ENCODE results near the gene MATK.

Gene MATK

DNA sequence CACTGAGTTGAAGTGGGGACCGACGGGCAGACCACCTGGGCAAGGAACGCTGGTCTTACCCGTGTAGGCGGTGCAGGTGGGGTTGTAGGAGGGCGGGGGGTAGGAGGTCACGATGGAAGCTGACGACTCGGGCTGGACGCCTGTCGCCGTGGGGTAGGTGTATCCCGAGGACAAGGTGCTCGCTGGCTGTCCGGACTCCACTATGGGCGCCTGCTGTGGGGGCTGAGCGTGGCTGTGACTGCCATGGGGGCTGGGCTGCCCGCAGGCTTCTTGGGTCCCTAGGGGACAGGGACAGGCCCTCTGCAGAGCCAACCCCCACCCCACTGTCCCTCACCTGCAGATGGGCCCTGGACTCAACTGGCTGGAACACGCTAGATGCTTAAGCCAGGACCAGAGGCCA is 45.4 kb upstream of the MATK start:
- CTCF ChIA-PET, result no interaction called here

DNA sequence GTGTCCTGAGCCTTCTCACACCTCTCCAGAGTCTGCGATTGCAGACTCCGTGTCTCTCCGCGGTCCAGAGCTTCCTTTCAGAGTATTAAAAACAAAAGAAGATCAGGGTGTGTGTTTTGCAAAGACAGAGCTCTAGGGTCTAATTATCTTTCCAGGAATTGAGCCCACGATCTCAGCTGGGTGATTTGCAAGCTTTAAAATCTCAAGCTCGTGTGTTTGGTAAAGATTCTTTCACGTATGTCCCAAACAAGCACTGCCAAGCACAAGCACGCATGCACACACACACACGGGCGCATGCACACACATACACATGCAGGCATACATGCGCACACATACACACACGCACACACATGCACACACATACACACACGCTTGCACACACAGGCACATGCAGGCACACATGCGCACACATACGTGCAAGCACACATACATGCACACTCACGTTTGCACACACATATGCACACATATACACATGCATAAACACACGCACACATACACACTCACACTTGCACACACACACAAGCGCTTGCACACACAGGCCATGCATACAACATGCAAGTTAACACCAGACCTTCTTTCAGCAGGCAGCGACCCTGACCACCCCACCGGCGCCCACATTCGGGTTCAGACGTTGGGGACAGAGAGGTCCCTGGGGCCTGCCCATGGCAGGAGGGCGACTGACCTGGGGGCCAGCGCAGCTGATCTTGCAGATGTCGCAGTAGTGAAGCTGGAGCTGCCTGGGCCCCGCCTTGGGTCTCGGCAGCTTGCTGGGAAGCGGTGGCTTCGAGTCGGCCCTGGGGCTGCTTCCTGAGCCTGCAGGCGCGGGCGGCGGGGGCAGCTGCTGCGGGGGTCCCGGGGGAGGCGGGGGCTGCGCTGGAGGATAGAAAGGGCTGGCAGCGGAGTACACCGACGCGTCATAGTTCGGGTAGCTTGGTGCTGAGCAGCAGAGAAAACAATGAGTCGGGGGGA is 44.7 kb upstream of the MATK start:
- no peak for DNase-seq (ENCODE audit: extremely low spot score)
- POLR2A ChIA-PET, result no interaction called here
- TF ChIP-seq, protein P1, sequence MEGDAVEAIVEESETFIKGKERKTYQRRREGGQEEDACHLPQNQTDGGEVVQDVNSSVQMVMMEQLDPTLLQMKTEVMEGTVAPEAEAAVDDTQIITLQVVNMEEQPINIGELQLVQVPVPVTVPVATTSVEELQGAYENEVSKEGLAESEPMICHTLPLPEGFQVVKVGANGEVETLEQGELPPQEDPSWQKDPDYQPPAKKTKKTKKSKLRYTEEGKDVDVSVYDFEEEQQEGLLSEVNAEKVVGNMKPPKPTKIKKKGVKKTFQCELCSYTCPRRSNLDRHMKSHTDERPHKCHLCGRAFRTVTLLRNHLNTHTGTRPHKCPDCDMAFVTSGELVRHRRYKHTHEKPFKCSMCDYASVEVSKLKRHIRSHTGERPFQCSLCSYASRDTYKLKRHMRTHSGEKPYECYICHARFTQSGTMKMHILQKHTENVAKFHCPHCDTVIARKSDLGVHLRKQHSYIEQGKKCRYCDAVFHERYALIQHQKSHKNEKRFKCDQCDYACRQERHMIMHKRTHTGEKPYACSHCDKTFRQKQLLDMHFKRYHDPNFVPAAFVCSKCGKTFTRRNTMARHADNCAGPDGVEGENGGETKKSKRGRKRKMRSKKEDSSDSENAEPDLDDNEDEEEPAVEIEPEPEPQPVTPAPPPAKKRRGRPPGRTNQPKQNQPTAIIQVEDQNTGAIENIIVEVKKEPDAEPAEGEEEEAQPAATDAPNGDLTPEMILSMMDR (IDR thresholded peaks at IDR 0.05; ENCODE audit: control extremely low read depth, extremely low read depth, low read depth, missing control alignments), result no peak
- CTCF ChIA-PET, result interaction anchor here (1.0 to 1.7 kb wide), 3 partner anchors 9 to 244 kb away, joined by 4 to 11 read pairs (median 5); no protein-coding TSS in a partner anchor

More for the DNA sequence above, 45.4 kb upstream of the MATK start:
- POLR2A ChIA-PET, result no interaction called here
- DNase-seq (ENCODE audit: extremely low spot score), result no peak
- TF ChIP-seq, protein P1 (IDR thresholded peaks at IDR 0.05; ENCODE audit: control extremely low read depth, extremely low read depth, low read depth, missing control alignments), result no peak

DNA sequence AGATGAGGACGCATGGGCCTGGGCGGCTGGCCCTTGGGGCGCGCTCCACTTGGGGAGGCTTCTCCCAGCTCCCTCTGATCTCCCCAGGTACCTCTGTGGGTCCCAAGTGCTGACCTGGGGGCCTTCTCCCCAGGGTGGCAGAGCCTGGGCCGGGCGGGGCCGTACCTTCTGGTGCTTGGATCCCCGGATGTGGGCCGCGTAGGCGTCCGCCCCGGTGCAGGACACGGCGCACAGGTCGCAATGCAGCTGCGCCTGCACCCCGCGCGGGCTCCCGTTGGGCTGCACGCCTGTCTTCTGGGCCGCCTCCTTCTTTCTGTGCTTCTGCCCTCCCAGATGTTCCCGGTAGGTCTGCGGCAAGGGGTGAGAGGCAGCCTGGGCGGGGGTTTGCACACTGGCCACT is 41.1 kb upstream of the MATK start:
- ChIA-PET POLR2A (no interaction called here), CTCF (interaction anchor here (2.3 kb wide), 1 partner anchor 9 kb away, joined by 8 read pairs; no protein-coding TSS in a partner anchor)
- no peak for DNase-seq (ENCODE audit: extremely low spot score)
- TF ChIP-seq, protein P1 (IDR thresholded peaks at IDR 0.05; ENCODE audit: control extremely low read depth, extremely low read depth, low read depth, missing control alignments), result no peak

DNA sequence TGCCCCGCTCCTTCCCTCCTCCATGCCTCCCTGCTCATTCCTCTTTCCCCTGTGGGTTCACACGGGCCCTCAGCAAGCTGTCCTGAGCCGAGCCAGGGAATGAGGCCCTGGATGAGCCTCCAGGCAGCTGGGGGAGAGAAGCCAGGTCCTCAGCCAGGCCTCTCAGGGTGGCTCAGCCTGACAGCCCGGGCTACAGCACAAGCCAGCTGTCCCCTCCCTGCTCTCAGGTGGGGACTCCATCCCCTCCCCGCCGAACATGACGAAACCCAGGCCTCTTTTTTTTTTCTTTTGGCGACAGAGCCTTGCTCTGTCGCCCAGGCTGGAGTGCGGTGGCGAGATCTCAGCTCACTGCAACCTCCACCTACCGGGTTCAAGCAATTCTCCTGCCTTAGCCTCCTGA is 40.0 kb upstream of the MATK start:
- POLR2A ChIA-PET, result no interaction called here
- TF ChIP-seq, protein P1 (IDR thresholded peaks at IDR 0.05; ENCODE audit: control extremely low read depth, extremely low read depth, low read depth, missing control alignments), result no peak
- DNase-seq (ENCODE audit: extremely low spot score), result no peak
- CTCF ChIA-PET, result interaction anchor here (2.3 kb wide), 1 partner anchor 8 kb away, joined by 8 read pairs; no protein-coding TSS in a partner anchor

DNA sequence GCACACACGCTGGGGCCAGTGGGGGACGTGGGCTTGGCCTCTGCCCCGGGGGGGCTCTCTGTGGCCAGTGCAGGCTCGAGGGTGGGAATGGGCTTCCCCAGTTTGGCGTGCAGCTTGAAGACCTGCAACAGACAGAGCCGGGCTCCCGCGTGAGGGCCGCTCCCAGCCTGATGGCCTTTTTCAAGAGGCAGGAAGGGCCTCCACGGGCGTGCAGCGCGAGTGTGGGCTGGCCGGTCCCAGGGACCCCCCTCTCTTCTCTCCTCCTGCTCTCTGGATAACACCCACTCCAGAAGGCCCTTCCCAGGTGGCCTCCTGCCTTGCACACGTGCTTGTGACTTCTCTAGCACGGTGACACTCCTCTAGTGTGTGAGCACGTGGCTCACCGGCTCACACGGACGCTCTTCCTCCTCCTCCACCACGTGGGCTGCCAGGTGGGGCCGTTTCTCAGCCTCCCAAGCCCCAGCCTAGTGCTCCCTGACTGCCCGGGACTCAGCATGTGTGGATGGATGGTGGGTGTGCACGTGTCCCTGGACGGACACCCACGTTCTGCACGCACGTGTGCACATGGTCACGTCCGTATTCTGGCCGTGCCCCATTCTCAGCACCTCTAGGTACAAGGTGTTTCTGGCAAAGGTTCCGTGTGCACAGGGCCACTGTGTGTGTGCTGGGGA is 39.2 kb upstream of the MATK start:
- POLR2A ChIA-PET, result no interaction called here
- no peak for DNase-seq (ENCODE audit: extremely low spot score)
- TF ChIP-seq, protein P1 (IDR thresholded peaks at IDR 0.05; ENCODE audit: control extremely low read depth, extremely low read depth, low read depth, missing control alignments), result no peak
- CTCF ChIA-PET, result no interaction called here

DNA sequence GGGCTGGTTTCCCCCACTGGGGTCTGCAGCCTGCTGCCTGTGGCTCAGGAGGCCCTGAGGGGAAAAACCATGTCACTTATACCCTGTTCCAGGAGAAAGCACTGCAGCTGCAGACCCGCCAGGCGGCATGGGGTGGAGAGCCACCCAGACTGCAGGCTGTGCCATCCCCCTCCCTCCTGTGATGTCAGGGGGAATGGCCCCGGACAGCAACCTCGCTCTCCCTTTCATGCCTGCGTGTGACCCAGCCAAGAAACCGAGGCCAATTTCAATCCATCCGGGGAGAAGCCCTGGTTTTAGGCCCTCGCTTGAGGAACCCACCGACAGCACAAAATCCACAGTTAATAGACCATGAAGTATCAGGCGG is 37.2 kb upstream of the MATK start:
- ChIA-PET CTCF (interaction anchor here (0.8 to 2.7 kb wide), 3 partner anchors 19 to 61 kb away, joined by 3 to 19 read pairs (median 7); partner anchors contain the start of genes APBA3 and MRPL54), POLR2A (no interaction called here)
- TF ChIP-seq, protein P1 (IDR thresholded peaks at IDR 0.05; ENCODE audit: control extremely low read depth, extremely low read depth, low read depth, missing control alignments), result no peak
- no peak for DNase-seq (ENCODE audit: extremely low spot score)
